ENCODE results near the gene MIP. TPM values are rescaled to one million over a fixed set of nuclear protein-coding genes. Genes with fewer than 3 reads are reported as not detected.

MIP gene
- total and polyA plus RNA-seq, 3 experiments from 2014 or later = 0.07 TPM; not detected in 2

- no peak for DNase-seq
- Mint-ChIP-seq H3K27ac (peak overlapping the region in 2 of 8 donors; percentile 15 to 89), H3K4me1 (peaks cover 0 to 1% (median 0%) of the 10 kb centered on the region in 3 donors), H3K4me3 (no peak overlapping the region), H3K9me3 (peaks cover 0 to 4% (median 0%) of the 10 kb centered on the region in 5 donors), H3K27me3 (peaks cover 0 to 2% of the 10 kb centered on the region in 2 donors), H3K36me3 (peaks cover 0 to 4% (median 0%) of the 10 kb centered on the region in 3 donors)
- Histone ChIP-seq H3K27ac (ENCODE audit: low read depth, low read length) (peak overlapping the region; percentile 64), H3K27me3 (ENCODE audit: insufficient read depth, low read length, poor library complexity, severe bottlenecking) (no peaks in the 10 kb centered on the region), H3K4me3 (ENCODE audit: low read length) (no peak overlapping the region), H3K9me3 (ENCODE audit: low read length) (no peaks in the 10 kb centered on the region), H3K36me3 (ENCODE audit: insufficient read depth, low read length) (no peaks in the 10 kb centered on the region), H3K4me1 (ENCODE audit: insufficient read depth, low read length) (no peaks in the 10 kb centered on the region)
- ChIA-PET CTCF (no interaction called here), POLR2A (no interaction called here)
Measured at GRCh38 chr12:56437430-56438176, 16.9 kb downstream of the MIP start.

GRCh38 chr12:56434828-56435227 lies 19.6 kb downstream of the MIP start:
- Mint-ChIP-seq H3K36me3 (peaks cover 0 to 13% (median 3%) of the 10 kb centered on the region in 3 donors), H3K4me1 (peaks cover 0 to 1% (median 0%) of the 10 kb centered on the region in 3 donors), H3K9me3 (no peaks in the 10 kb centered on the region), H3K27ac (no peak overlapping the region), H3K27me3 (peaks cover 0 to 2% of the 10 kb centered on the region in 2 donors), H3K4me3 (no peak overlapping the region)
- Histone ChIP-seq H3K27ac (ENCODE audit: low read depth, low read length) (no peak overlapping the region), H3K4me1 (ENCODE audit: insufficient read depth, low read length) (no peaks in the 10 kb centered on the region), H3K4me3 (ENCODE audit: low read length) (no peak overlapping the region), H3K9me3 (ENCODE audit: low read length) (no peaks in the 10 kb centered on the region), H3K27me3 (ENCODE audit: insufficient read depth, low read length, poor library complexity, severe bottlenecking) (no peaks in the 10 kb centered on the region), H3K36me3 (ENCODE audit: insufficient read depth, low read length) (no peaks in the 10 kb centered on the region)
- ChIA-PET POLR2A (no interaction called here), CTCF (interaction anchor here (1.0 to 1.7 kb wide), 2 partner anchors 25 to 29 kb away, joined by 3 read pairs; no protein-coding TSS in a partner anchor)
- no peak for DNase-seq

- Histone ChIP-seq H3K36me3 (ENCODE audit: insufficient read depth, low read length) (no peaks in the 10 kb centered on the region), H3K4me3 (ENCODE audit: low read length) (no peak overlapping the region), H3K9me3 (ENCODE audit: low read length) (no peaks in the 10 kb centered on the region), H3K4me1 (ENCODE audit: insufficient read depth, low read length) (no peaks in the 10 kb centered on the region), H3K27me3 (ENCODE audit: insufficient read depth, low read length, poor library complexity, severe bottlenecking) (no peaks in the 10 kb centered on the region), H3K27ac (ENCODE audit: low read depth, low read length) (no peak overlapping the region)
- Mint-ChIP-seq H3K9me3 (no peaks in the 10 kb centered on the region), H3K27me3 (peaks cover 0 to 2% of the 10 kb centered on the region in 2 donors), H3K4me1 (peaks cover 0 to 1% (median 0%) of the 10 kb centered on the region in 3 donors), H3K27ac (no peak overlapping the region), H3K4me3 (no peak overlapping the region), H3K36me3 (peaks cover 0 to 24% (median 5%) of the 10 kb centered on the region in 3 donors)
- CTCF ChIA-PET = no interaction called here
- DNase-seq = no peak
- POLR2A ChIA-PET = no interaction called here
Measured at GRCh38 chr12:56431850-56432249, 22.6 kb downstream of the MIP start.

GRCh38 chr12:56431288-56431687 lies 23.2 kb downstream of the MIP start:
- Mint-ChIP-seq H3K4me1 (peaks cover 0 to 1% (median 0%) of the 10 kb centered on the region in 3 donors), H3K27ac (peak overlapping the region in 1 of 8 donors; percentile 89), H3K27me3 (peaks cover 0 to 2% of the 10 kb centered on the region in 2 donors), H3K36me3 (peaks cover 0 to 24% (median 5%) of the 10 kb centered on the region in 3 donors), H3K4me3 (no peak overlapping the region), H3K9me3 (no peaks in the 10 kb centered on the region)
- DNase-seq = no peak
- Histone ChIP-seq H3K9me3 (ENCODE audit: low read length) (no peaks in the 10 kb centered on the region), H3K27me3 (ENCODE audit: insufficient read depth, low read length, poor library complexity, severe bottlenecking) (no peaks in the 10 kb centered on the region), H3K4me3 (ENCODE audit: low read length) (no peak overlapping the region), H3K27ac (ENCODE audit: low read depth, low read length) (no peak overlapping the region), H3K36me3 (ENCODE audit: insufficient read depth, low read length) (no peaks in the 10 kb centered on the region), H3K4me1 (ENCODE audit: insufficient read depth, low read length) (no peaks in the 10 kb centered on the region)
- ChIA-PET CTCF (no interaction called here), POLR2A (no interaction called here)

GRCh38 chr12:56425940-56426438 lies 28.5 kb downstream of the MIP start:
- H3K4me1 ChIP-seq (ENCODE audit: insufficient read depth, low read length) = peaks cover 10% of the 10 kb centered on the region
- H3K9me3 Mint-ChIP-seq = no peaks in the 10 kb centered on the region
- no peaks in the 10 kb centered on the region for H3K9me3 ChIP-seq (ENCODE audit: low read length)
- ChIA-PET CTCF (interaction anchor here (2.0 kb wide), 1 partner anchor 10 kb away, joined by 4 read pairs; no protein-coding TSS in a partner anchor), POLR2A (no interaction called here)
- H3K4me3 Mint-ChIP-seq = no peak overlapping the region
- H3K36me3 Mint-ChIP-seq = peaks cover 0 to 25% (median 3%) of the 10 kb centered on the region in 3 donors
- no peak for DNase-seq
- H3K27ac ChIP-seq (ENCODE audit: low read depth, low read length) = no peak overlapping the region
- H3K36me3 ChIP-seq (ENCODE audit: insufficient read depth, low read length) = no peaks in the 10 kb centered on the region
- H3K4me3 ChIP-seq (ENCODE audit: low read length) = no peak overlapping the region
- no peaks in the 10 kb centered on the region for H3K27me3 Mint-ChIP-seq
- H3K27ac Mint-ChIP-seq = no peak overlapping the region
- peaks cover 4 to 6% (median 6%) of the 10 kb centered on the region in 3 donors for H3K4me1 Mint-ChIP-seq
- H3K27me3 ChIP-seq (ENCODE audit: insufficient read depth, low read length, poor library complexity, severe bottlenecking) = no peaks in the 10 kb centered on the region

- H3K9me3 ChIP-seq (ENCODE audit: low read length) = no peaks in the 10 kb centered on the region
- Mint-ChIP-seq H3K27ac (peak overlapping the region in 2 of 8 donors; percentile 1 to 76), H3K9me3 (no peaks in the 10 kb centered on the region), H3K4me1 (peaks cover 4 to 6% (median 6%) of the 10 kb centered on the region in 3 donors), H3K27me3 (no peaks in the 10 kb centered on the region), H3K4me3 (no peak overlapping the region), H3K36me3 (peaks cover 2 to 27% (median 4%) of the 10 kb centered on the region in 3 donors)
- H3K27me3 ChIP-seq (ENCODE audit: insufficient read depth, low read length, poor library complexity, severe bottlenecking) = no peaks in the 10 kb centered on the region
- peaks cover 10% of the 10 kb centered on the region for H3K4me1 ChIP-seq (ENCODE audit: insufficient read depth, low read length)
- no peak overlapping the region for H3K27ac ChIP-seq (ENCODE audit: low read depth, low read length)
- no peaks in the 10 kb centered on the region for H3K36me3 ChIP-seq (ENCODE audit: insufficient read depth, low read length)
- ChIA-PET POLR2A (interaction anchor here (0.5 kb wide), 1 partner anchor 145 kb away, joined by 10 read pairs; no protein-coding TSS in a partner anchor), CTCF (interaction anchor here (0.7 to 2.0 kb wide), 2 partner anchors 9 to 39 kb away, joined by 3 to 4 read pairs; no protein-coding TSS in a partner anchor)
- H3K4me3 ChIP-seq (ENCODE audit: low read length) = no peak overlapping the region
- DNase-seq = no peak
Measured at GRCh38 chr12:56425193-56425592, 29.3 kb downstream of the MIP start.

- H3K36me3 ChIP-seq (ENCODE audit: insufficient read depth, low read length) = no peaks in the 10 kb centered on the region
- POLR2A ChIA-PET = no interaction called here
- no peak overlapping the region for H3K4me3 ChIP-seq (ENCODE audit: low read length)
- DNase-seq = no peak
- H3K27ac Mint-ChIP-seq = peak overlapping the region in 2 of 8 donors; percentile 1 to 37
- peaks cover 8% of the 10 kb centered on the region for H3K4me1 ChIP-seq (ENCODE audit: insufficient read depth, low read length)
- CTCF ChIA-PET = no interaction called here
- H3K27me3 ChIP-seq (ENCODE audit: insufficient read depth, low read length, poor library complexity, severe bottlenecking) = no peaks in the 10 kb centered on the region
- H3K4me3 Mint-ChIP-seq = no peak overlapping the region
- H3K27ac ChIP-seq (ENCODE audit: low read depth, low read length) = no peak overlapping the region
- no peaks in the 10 kb centered on the region for H3K9me3 ChIP-seq (ENCODE audit: low read length)
- H3K36me3 Mint-ChIP-seq = peaks cover 4 to 20% (median 9%) of the 10 kb centered on the region in 3 donors
- H3K9me3 Mint-ChIP-seq = no peaks in the 10 kb centered on the region
- H3K4me1 Mint-ChIP-seq = peaks cover 4 to 6% (median 6%) of the 10 kb centered on the region in 3 donors
- no peaks in the 10 kb centered on the region for H3K27me3 Mint-ChIP-seq
Measured at GRCh38 chr12:56420411-56420810, 34.0 kb downstream of the MIP start.

- Mint-ChIP-seq H3K4me1 (no peaks in the 10 kb centered on the region), H3K27me3 (no peaks in the 10 kb centered on the region), H3K27ac (no peak overlapping the region), H3K9me3 (no peaks in the 10 kb centered on the region), H3K36me3 (peaks cover 4 to 16% (median 9%) of the 10 kb centered on the region in 3 donors), H3K4me3 (no peak overlapping the region)
- CTCF ChIA-PET = no interaction called here
- no peaks in the 10 kb centered on the region for H3K36me3 ChIP-seq (ENCODE audit: insufficient read depth, low read length)
- H3K4me3 ChIP-seq (ENCODE audit: low read length) = no peak overlapping the region
- no peak for DNase-seq
- H3K27me3 ChIP-seq (ENCODE audit: insufficient read depth, low read length, poor library complexity, severe bottlenecking) = no peaks in the 10 kb centered on the region
- H3K4me1 ChIP-seq (ENCODE audit: insufficient read depth, low read length) = no peaks in the 10 kb centered on the region
- POLR2A ChIA-PET = no interaction called here
- H3K27ac ChIP-seq (ENCODE audit: low read depth, low read length) = no peak overlapping the region
- H3K9me3 ChIP-seq (ENCODE audit: low read length) = no peaks in the 10 kb centered on the region
Measured at GRCh38 chr12:56417739-56418138, 36.7 kb downstream of the MIP start.
